IMR-90 (cell line): ENCODE data around the gene FAR2.

Experiments used
- POLR2A ChIP-seq: IDR thresholded peaks from 2 replicates; pipeline ENCODE4 v1.6.1; 2012; ENCODE audit warnings: mild to moderate bottlenecking, low read depth, low read length
- RCOR1 ChIP-seq: IDR thresholded peaks from 2 replicates; pipeline ENCODE4 v1.6.1; 2012; ENCODE audit warnings: mild to moderate bottlenecking, low read length, improper control_type of control experiment; ENCODE audit not compliant: insufficient replicate concordance
- TF ChIP-seq, protein P1 (sequence below): conservative IDR thresholded peaks from 2 replicates; pipeline ENCODE4 v1.5.1; 2012; ENCODE audit warnings: mild to moderate bottlenecking, low read depth, low read length, improper control_type of control experiment

DNA sequence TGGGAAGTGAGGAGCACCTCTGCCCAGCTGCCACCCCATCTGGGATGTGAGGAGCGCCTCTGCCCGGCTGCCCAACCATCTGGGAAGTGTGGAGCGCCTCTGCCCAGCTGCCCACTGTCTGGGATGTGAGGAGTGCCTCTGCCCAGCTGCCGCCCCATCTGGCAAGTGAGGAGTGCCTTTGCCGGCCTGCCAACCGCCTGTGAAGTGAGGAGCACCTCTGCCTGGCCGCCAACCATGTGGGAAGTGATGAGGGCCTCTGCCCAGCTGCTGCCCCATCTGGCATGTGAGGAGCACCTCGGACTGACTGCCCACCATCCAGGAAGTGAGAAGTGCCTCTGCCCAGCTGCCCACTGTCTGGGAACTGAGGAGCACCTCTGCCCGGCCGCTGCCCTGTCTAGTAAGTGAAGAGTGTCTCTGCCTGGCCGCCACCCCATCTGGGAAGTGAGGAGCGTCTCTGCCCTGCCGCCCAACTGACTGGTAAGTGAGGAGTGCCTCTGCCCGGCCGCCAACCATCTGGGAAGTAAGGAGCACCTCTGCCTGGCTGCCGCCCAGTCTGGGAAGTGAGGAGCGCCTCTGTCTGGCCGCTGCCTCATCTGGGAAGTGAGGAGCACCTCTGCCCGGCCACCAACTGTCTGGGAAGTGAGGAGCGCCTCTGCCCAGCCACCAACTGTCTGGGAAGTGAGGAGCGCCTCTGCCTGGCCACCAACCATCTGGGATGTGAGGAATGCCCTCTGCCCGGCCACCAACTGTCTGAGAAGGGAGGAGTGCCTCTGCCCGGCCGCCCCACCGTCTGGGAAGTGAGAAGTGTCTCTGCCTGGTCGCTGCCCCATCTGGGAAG lies 22.6 kb downstream of the FAR2 start:
- TF ChIP-seq RCOR1 = no peak
- TF ChIP-seq POLR2A = no peak
- TF ChIP-seq, protein P1, sequence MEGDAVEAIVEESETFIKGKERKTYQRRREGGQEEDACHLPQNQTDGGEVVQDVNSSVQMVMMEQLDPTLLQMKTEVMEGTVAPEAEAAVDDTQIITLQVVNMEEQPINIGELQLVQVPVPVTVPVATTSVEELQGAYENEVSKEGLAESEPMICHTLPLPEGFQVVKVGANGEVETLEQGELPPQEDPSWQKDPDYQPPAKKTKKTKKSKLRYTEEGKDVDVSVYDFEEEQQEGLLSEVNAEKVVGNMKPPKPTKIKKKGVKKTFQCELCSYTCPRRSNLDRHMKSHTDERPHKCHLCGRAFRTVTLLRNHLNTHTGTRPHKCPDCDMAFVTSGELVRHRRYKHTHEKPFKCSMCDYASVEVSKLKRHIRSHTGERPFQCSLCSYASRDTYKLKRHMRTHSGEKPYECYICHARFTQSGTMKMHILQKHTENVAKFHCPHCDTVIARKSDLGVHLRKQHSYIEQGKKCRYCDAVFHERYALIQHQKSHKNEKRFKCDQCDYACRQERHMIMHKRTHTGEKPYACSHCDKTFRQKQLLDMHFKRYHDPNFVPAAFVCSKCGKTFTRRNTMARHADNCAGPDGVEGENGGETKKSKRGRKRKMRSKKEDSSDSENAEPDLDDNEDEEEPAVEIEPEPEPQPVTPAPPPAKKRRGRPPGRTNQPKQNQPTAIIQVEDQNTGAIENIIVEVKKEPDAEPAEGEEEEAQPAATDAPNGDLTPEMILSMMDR = no peak
